Right ventricle myocardium superior (tissue), 1 donor: Measurements from ENCODE around the gene ESYT1. TPM values are rescaled to one million over a fixed set of nuclear protein-coding genes. Genes with fewer than 3 reads are reported as not detected.
A peak's percentile ranks its signal among the peaks of the same experiment; 100 is the strongest.
"Not testable (repeated sequence)": the region's sequence is repeated elsewhere in the genome, so short reads cannot be mapped to it uniquely, and the experiment has no call there.

Experiments used
- ATAC-seq: fragments of 200-7000 bp; cut with Tn5 transposase; one replicate; pipeline ENCODE4 v1.9.1; 2020; ENCODE audit warnings: mild to moderate bottlenecking; ENCODE audit not compliant: poor library complexity
- DNase-seq: peaks from one replicate; pipeline ENCODE4 v3.0.0-alpha.2; 2020
- intact Hi-C: fragments of 100-400 bp; cut with DNase I; formaldehyde crosslinking; loops from one replicate; pipeline ENCODE4 v1.11.2; 2022
- total RNA-seq: library from RNA; stranded (reverse); fragmentation: NEBNext Ultra II Directional; extraction: Animal tissue kit (Norgen Biotek cat#: 25700); gene quantifications from one replicate; pipeline ENCODE4 v1.2.1, GENCODE V29; 2021
- donor health status: DM: no; HTN: yes; CAD: no; lungs with severe emphysema.

The ESYT1 gene
- total RNA-seq, 1 donor from 2014 or later, result 27.0 TPM

DNA sequence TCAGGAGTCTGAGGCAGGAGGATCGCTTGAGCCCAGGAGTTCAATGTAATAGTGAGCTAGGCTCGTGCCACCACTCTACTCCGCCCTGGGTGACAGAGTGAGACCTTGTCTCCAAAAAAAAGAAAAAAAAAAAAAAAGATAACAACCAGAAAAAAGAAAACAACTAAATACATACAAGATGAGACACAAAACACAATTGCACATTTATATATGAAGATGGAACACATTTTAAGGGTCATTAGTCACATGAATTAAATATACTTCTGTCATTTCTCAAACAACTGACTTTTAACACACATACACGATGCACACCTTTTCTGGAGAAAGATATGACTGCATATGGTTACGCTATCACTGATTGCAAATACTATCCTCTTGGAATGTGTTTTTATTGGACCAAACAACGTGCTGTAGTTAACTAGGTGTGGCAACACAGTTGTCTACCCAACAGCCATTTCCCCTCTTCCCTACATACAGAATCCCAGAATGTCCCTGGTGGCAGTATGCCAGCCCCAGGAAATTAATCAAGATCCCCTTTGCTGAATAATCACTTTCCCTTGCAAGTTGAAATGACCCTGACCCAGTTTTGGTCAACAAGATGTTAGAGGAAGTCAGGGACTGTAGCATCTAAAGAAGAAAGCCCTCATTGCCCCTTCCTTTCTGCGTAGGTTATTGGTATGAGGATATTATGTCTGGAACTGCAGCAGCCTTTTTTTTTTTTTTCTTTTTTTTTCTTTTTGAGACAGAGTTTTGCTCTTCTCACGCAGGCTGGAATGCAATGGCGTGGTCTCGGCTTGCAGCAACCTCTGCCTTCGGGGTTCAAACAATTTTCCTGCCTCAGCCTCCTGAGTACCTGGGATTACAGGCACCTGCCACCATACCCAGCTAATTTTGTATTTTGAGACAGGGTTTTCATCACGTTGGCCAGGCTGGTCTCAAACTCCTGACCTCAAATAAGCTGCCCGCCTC is 18.7 kb downstream of the ESYT1 start:
- DNase-seq (no peak), ATAC-seq (peak; percentile 7)
- intact Hi-C loops, result no loop called here

DNA sequence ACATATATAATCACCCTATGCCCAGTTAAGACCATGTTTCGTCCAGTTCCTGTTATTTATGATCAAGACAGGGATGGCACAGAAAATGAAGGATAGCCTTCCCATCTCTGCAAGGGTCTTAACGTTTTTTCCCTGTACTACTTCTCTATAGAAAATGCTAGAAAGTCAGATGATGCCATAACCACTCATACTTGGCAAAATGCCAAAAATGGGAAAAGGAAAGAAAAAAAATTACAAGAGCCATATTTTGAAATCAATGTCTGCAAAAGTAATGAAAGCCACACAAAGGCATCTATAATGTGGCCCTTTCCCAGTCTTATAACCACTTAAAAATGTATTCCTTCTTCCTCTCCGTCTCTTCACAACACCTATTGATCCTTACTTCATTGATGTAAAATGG is 22.5 kb downstream of the ESYT1 start:
- ATAC-seq (no peak), DNase-seq (no peak)
- intact Hi-C loops, result no loop called here

DNA sequence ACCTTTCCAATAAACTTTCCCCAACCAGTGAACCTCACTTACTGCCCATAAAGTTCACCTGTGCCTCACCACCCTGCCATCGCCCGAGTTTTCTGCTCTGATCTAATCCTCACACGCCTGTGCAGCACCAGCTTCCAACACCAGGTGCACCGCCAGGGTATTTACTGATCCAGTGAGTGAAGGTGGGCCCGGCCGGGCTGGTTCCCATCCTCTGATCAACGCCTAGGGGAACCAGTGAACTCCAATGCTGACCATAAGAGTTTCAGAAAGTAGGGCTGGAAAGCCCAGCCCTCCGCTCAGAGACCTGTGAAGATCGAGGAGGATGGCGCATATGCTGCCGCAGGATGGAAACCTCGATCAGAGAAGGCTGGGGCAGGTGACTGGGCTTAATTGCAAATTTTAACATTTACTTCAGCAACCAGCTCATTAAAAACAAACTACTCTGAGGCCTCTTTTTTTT is 23.6 kb downstream of the ESYT1 start:
- peak; percentile 46 for ATAC-seq
- intact Hi-C loops, result no loop called here
- DNase-seq, result peak; percentile 61

DNA sequence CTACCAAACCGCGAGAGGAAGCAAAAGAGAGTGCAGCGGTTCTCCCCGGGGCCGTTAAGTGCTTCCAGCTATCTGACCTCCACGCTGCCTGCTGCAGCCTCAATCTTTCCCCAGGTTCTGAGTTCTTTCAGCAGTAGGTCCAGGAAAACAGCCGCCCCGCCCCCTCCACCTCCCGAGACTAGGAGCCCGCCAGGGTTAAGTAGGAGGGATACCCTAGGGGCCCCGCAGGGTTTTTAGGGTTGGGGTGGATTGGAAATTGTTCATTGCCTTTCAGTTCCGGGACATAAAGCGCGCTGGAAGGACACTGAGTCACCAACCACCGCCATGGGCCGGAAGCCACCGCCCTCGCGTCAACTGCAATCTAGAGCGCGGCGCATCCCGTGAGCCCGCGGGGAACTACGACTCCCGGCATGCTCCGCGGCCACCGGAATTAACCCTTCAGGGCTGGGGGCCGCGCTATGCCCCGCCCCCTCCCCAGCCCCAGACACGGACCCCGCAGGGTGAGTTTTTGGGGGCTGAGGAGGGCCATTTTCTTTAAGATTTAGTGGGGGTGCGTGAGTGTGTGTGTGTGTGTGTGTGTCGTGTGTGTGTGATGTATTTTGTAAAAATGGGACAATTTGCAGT is 24.2 kb downstream of the ESYT1 start, which contains the start of gene MYL6B:
Gene MYL6B, plus strand, starts transcription at position 456 of the 624 bp plus-strand sequence. CDS start 1,332 bp downstream, outside the sequence.
- intact Hi-C loops, result no loop called here
- ATAC-seq (peak; percentile 97), DNase-seq (peak; percentile 97)

DNA sequence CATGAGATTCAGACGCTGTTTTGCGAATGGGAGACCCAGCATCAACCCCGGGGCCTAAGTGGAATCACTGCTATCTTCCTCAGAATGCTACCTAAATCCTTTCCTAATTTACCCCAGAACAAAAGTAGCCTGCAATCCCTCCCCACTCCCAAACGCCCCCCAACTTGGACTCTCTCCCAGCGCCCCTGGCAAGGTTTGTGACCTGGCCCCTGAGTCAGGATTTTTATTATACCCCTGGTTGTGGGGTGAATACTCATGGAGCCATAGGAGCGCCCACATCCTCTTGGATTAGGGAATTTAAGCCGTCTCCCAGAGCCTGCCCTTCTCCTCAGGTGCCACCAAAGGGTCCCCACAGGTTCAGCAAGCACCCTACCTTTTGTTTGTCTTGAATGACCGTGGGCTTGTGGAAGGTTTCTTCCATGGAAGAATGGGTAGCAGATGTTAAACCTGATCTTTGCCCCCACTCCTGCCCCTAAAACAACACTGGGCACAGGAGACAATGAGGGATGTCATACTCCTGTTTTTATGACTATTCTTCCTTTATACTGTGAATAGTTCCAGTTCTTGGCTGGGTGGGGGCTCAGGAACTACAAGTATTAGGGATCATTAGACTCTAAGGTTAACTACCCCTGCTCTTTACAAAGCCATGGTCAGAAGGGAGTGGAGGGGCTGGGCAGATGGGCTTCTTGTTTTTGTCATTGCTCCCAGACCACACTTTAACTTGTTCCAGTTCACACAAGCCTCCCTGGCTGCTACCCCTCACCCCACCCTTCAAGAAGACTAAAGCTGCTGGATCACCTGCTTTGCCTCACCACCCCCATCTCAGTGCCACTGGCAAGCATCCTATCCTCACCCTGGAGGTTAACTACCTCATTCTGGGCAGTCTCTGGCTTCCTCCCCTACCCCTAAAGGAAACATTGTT is 24.9 kb downstream of the ESYT1 start:
- intact Hi-C loops, result no loop called here
- no peak for DNase-seq
- no peak for ATAC-seq

DNA sequence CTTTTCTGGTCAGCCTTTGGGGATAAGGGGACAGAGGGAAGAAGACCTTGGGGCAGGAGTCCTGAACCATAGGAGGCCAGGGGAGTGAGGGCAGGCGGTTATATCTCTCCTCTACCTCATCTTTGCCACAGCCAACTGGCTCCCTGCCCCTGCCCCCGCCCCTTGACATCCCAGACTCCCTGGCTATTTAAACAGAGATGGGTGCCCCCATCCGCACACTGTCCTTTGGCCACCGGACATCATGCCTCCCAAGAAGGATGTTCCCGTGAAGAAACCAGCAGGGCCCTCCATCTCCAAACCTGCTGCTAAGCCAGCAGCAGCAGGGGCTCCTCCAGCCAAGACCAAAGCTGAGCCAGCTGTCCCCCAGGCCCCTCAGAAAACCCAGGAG is 25.6 kb downstream of the ESYT1 start:
- DNase-seq (no peak), ATAC-seq (no peak)
- intact Hi-C loops, result no loop called here

DNA sequence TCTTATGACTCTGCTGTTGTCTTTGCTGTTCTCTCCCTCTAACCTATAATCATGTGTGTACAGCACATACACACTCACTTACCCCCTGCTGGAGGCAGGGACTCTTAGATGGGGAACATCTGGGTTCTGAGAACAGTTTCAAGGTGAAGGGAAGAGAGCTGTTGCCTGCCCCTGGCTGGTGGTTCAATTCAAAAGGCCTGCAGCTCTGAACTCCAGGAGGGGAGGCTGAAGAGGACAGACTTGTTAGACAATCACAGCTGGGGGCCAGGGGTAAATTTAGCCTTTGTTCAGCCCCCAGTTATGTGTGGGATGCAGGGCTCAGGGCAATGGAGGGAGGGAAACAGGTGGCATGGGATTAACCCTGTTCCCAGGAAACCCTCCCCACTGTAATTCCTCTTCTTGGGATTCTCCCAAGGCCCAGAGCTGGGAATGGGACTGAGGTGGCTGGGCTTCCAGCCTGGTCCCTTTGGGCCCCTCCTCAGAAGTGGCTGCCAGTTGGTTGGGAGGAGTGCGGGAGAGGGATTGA is 26.2 kb downstream of the ESYT1 start:
- DNase-seq (no peak), ATAC-seq (no peak)
- intact Hi-C loops, result no loop called here

DNA sequence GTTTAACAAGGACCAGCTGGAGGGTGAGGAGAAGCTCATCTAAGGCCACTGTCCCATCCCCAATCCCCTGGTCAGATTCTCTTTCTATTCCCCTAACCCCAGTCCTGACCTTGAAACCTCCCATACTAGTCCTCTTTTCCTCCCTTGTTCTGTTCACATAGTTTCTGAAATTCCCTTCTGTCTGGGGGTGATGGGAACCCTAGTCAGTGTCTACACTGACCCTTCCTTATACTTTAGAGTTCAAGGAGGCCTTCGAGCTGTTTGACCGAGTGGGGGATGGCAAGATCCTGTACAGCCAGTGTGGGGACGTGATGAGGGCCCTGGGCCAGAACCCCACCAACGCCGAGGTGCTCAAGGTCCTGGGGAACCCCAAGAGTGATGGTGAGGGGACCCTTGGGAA is 26.8 kb downstream of the ESYT1 start:
- no peak for DNase-seq
- ATAC-seq, result no peak
- intact Hi-C loops, result loop anchor here (5.0 kb wide), 1 partner anchor 38 kb away; the partner anchor contains the start of genes RPL41 and ZC3H10

DNA sequence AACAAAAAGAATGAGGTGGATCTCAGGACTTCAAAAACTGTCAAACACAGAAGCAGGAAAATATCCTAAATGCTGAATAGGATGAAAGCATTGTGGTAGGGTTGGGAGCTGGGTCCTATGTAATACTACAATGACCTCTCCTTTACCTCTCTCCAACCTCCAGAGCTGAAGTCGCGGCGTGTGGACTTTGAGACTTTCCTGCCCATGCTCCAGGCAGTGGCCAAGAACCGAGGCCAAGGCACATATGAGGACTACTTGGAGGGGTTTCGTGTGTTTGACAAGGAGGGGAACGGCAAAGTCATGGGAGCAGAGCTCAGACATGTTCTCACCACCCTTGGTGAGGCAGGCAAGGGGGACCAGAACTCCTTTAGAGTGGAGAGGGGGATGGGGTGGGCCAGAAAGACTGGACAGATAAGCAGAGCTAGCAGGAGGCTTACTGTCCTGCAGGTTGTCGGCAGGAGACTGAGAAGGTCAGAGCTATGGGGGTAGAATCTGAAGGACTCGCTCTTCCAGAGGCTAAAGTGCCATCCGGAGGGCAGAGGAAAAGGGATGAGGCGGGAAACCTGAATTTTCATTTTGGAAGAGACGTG is 27.3 kb downstream of the ESYT1 start:
- DNase-seq (no peak), ATAC-seq (no peak)
- intact Hi-C loops, result loop anchor here (5.0 kb wide), 1 partner anchor 38 kb away; the partner anchor contains the start of genes RPL41 and ZC3H10

DNA sequence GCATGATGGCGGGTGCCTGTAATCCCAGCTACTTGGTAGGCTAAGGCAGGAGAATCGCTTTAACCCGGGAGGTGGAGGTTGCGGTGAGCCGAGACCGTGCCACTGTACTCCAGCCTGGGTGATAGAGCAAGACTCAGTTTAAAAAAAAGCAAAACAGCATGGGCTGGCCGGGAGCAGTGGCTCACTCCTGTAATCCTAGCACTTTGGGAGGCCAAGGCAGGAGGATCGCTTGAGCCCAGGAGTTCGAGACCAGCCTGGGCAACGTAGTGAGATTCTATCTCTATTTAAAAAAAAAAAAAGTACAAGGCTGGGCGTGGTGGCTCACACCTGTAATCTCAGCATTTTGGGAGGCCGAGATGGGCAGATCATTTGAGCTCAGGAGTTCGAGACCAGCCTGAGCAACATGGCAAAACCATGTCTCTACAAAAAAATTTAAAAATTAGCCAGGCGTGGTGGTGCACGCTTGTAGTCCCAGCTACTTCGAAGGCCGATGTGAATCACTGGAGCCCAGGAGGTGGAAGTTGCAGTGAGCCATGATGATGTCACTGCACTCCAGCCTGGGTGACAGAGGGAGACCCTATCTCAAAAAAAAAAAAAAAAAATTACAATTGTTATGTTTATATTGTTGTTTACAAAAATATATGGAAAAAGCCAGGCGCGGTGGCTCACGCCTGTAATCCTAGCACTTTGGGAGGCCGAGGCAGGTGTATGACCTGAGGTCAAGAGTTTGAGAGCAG is 28.6 kb downstream of the ESYT1 start:
- not testable (repeated sequence) for DNase-seq, ATAC-seq
- intact Hi-C loops, result loop anchor here (5.0 kb wide), 1 partner anchor 39 kb away; the partner anchor contains the start of genes RPL41 and ZC3H10

DNA sequence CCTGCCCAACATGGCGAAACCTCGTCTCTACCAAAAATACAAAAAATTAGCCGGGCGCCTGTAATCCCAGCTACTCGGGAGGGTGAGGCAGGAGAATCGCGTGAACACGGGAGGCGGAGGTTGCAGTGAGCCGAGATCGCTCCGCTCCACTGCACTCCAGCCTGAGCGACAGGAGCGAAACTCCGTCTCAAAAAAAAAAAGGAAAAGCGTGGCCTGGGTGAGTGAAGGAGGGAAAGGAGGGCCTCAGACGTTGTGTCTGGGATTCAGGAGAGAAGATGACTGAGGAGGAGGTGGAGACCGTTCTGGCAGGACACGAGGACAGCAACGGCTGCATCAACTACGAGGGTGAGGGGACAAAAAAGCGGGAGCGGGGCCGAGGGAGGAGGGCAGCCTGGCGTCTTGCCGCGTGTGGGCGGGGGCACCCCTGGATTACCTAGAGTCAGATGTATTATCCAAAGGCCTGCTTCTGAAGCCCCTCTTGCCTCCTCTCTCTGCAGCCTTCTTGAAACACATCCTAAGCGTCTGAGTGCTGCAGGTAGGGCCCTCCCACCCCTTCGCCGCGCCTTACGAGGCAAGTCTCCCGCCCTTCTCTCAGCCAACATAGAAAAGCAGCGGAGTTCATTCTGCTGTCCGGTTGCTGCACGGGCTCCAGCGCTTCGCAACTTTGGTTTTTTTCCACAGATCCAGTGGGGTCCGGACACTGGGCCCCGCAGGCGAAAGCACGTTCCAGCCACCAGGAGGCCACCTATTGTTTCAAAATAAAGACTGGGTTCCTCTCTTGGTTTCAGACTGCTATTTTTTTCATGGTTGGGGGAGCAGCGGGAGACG is 29.3 kb downstream of the ESYT1 start:
- peak; percentile 50 for ATAC-seq
- DNase-seq, result peak; percentile 83
- intact Hi-C loops, result loop anchor here (2.0 to 5.0 kb wide), 2 partner anchors 31 to 40 kb away; partner anchors contain the start of genes RPL41 and ZC3H10

DNA sequence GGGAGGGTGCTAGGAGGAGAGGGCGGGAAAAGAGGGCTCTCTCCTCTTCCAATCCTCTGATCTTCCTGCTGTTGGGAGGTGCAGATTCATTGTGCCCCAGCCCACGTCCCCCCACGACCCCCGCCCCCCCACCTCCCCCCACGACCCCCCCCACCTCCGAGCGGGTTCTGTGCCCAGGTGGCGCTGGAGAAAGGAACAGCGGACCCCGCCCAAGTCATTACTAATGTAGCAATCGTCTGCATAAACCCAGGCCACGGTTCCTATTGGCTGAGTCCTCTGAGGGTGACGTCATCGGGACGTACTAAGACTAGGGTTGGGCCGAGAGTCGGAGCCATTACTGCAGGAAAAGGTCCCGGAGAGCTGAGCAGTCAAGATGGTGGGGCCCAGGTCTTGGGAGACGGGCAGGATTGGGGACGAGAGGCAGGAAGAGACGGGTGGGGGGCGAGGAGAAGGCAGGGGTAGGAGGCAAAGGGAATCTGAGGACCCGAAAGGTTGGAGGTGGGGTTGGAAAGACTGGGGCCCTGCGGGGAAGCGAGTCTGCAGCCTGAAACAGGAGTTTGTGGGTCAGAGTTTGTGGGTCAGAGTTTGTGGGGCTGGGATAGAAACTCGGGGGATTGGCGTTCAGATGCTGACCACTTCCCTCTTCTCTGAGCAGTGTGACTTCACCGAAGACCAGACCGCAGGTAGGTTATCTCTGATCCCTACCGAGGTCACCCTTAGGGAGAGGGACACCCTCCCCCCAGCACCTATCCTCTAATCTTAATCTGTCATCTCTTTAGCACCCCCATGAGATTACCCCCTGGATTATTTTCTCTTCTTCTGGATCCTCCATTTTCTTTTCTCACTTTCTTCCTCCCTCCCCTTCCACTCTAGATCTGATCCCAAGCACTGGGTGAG is 30.2 kb downstream of the ESYT1 start, which contains the start of gene MYL6:
Gene MYL6, plus strand, starts transcription at position 331 of the 897 bp plus-strand sequence. Its CDS starts 43 bp downstream, at position 374.
- peak; percentile 97 for DNase-seq
- peak; percentile 90 for ATAC-seq
- intact Hi-C loops, result loop anchor here (2.0 to 5.0 kb wide), 2 partner anchors 31 to 41 kb away; partner anchors contain the start of genes RPL41 and ZC3H10

DNA sequence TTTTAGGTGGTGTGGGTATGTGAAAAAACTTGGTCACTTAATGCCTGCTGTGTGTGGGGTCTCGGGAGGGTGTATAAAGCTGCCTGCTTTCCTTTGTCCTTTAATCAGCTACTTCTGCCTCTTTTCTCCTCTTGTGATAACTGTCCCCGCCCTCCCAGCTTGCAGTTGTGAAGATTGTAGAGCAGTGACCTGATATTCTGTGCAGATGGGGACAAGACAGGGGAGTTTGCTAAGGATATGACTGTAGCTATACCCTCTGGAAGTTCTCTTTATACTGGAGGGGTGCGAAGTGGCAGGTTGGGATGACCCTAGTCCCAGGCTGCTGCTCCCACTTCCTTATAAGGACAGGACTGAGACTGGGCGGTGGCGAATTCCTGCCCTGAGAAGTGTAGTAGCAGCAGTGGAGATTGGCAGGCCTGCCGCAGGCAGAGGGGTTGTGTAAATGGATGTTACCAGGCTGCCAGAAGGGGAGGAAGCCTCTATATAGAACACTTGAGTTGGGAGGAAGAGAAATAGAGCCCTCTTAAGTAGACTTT is 30.9 kb downstream of the ESYT1 start:
- intact Hi-C loops, result loop anchor here (2.0 to 5.0 kb wide), 2 partner anchors 32 to 42 kb away; partner anchors contain the start of genes RPL41 and ZC3H10
- peak; percentile 75 for ATAC-seq
- DNase-seq, result peak; percentile 92

DNA sequence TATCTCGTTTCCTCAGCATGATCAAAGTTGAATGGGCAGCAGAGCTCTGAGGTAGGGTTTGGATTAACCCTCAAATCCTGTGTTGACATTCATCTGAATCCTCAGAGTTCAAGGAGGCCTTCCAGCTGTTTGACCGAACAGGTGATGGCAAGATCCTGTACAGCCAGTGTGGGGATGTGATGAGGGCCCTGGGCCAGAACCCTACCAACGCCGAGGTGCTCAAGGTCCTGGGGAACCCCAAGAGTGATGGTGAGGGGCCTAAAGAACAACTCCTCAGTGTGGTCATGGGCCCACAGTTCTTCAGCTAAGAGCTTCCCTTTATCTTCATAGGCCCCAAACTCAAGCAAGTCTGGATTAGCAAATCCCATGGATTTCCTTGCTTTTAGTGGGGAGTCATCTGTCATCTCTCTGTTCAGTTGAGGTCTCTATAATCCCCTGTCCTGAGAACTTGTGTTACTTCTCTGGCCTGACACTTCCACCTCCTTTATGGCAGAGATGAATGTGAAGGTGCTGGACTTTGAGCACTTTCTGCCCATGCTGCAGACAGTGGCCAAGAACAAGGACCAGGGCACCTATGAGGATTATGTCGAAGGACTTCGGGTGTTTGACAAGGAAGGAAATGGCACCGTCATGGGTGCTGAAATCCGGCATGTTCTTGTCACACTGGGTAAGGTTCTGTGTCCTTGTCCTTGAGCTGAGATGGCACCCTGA is 31.6 kb downstream of the ESYT1 start:
- DNase-seq (no peak), ATAC-seq (no peak)
- intact Hi-C loops, result loop anchor here (2.0 to 5.0 kb wide), 2 partner anchors 33 to 42 kb away; partner anchors contain the start of genes RPL41 and ZC3H10
